Measurements from ENCODE around the gene ADAMTS17.

Gene ADAMTS17

DNA sequence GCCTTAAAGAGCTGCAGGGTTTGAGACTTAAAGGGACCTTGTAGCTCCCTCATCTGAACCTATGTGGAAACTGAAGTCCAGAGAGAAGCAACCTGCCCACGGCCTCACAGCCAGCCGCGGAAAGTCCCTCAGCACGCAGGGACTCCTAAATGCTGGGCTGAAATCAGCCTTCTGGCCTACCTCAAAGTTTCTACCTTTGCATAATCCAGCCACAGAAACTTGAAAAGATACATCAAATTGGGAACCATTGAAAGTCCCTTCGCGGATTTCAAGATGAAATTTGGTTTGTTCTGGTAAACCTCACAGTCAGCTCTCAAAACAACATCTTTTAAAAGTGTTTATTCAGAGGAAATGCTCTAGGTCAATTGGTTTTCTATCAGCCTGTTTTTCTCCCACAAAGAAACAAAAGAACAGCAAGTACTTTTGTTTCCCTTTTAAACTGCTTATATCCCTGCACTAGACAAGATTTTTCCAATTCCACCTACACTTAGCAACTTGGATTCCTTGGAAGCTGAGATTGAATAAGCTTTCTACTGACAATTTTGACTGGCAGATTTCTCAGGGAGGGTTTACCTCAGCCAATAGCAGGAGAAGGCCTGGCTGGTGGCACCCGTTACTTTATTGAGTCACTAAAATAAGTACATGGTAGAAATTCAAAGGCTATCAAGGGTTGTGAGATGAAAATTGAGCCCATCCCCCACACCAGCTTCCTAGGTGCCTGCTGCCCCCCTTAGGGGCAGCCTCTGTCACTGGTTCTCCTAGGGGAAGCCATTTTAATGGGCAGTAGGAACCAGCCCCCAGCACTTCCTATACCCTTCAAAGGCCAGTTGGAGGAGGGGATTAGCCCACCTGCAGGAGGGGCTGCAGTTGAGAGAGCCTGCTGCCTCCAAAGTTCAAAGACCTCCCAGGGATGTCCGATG lies 171.2 kb downstream of the ADAMTS17 start:
- DNase-seq (ENCODE audit: low read depth in 2 of 2) = peak; percentile 7 to 9

DNA sequence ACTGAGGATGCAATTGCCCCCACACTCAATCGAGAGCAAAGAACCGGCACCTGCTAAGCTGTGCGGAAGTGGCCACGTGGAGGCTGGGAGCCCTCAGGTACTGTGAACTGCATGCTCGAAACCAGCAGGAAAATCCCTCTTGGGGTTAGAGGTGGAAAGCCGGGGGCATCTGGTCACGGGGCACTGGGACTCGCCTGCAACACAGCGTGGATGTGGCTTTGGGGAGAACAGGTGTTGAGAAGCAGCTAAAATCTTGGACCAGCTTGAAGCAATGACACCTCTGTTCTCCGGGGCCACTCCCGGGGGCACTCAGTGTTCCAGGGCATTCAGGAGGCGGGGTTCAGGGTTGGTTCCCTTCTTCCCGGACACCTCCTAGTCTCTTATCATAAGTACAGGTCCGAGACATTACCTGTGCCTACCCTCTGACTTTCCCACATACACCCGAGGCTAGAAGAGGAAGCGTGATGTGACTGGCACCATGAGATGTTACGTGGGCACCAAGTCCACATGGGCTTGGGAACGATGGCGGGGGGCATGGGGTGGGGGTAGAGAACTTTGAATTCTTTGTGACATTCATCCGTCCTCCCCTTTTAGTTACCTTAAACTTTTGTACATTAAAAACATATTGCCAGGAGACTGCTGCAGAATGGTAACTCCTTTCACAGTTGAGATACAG lies 172.0 kb downstream of the ADAMTS17 start:
- no peak for DNase-seq (ENCODE audit: low read depth in 2 of 2)

- no peak for DNase-seq (ENCODE audit: low read depth in 2 of 2)
These were observed 173.0 kb downstream of the ADAMTS17 start for GRCh38 chr15:100168787-100169186.

DNA sequence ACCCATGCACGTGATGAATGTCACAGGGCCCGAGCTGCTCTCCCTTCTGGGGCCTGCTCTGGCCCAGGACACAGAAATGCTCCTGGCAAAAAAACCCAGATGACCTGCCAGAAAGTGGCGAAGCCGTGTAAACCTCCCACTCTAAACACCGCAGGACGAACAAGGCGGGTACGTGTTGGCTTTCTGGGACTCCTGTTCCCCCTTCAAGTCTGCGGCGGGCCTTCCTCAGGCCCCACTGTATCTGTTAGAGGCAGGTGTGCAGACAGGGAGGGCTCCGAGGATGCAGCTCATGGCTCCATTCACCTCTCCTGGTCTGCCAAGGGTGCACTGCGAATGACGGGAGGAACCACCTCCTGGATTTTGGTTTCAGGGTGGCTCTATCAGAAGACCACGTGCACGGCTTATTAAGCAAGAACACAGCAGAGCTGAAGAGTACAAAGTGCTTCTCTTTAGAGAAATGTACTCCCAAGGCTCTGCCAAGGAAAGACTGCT lies 173.8 kb downstream of the ADAMTS17 start:
- no peak for DNase-seq (ENCODE audit: low read depth in 2 of 2)

GRCh38 chr15:100166313-100166712 lies 175.5 kb downstream of the ADAMTS17 start:
- DNase-seq (ENCODE audit: low read depth in 2 of 2) = no peak

GRCh38 chr15:100163961-100164360 lies 177.8 kb downstream of the ADAMTS17 start:
- DNase-seq (ENCODE audit: low read depth in 2 of 2) = no peak

DNA sequence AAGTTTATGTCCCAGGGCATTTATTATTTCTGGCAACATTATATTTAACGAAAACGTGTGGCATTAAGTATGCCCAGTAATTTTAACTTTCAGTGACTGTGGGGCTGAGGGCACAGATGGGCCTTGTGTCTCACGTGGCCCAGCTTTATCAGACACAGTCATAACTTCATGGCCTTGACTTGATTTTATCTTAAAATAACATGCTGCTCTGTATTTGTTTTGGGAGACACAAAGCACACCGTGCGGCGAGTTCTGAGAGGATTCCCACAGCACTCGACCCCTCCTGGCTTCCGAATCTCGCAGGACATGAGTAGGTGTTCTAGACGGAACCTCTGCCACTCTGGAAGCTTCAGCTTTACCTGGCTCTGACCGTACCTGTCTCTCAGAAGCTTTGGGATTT lies 180.8 kb downstream of the ADAMTS17 start:
- no peak for DNase-seq (ENCODE audit: low read depth in 2 of 2)

GRCh38 chr15:100159436-100159835 lies 182.3 kb downstream of the ADAMTS17 start:
- no peak for DNase-seq (ENCODE audit: low read depth in 2 of 2)

GRCh38 chr15:100158356-100158755 lies 183.4 kb downstream of the ADAMTS17 start:
- DNase-seq (ENCODE audit: low read depth in 2 of 2) = no peak

DNA sequence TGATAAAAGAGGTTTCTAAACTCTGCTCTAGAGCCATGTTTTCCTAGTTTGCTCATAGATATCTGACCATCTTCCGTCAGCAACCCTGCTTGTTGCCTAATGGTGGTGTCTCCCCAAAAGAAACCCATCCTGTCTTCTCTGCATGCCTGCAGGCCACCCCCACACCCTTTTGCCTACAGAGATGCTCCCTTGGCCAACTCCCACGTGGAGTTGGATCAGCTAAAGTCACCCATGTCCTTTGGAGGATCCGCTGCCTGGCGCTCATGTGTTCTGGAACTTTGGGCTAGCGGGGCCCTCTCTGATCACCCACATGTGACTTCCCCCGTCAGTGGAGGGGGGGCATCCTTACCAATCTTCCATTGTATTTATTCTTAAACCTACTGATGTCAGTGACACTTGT lies 185.6 kb downstream of the ADAMTS17 start:
- no peak for DNase-seq (ENCODE audit: low read depth in 2 of 2)

GRCh38 chr15:100154338-100154737 lies 187.4 kb downstream of the ADAMTS17 start:
- no peak for DNase-seq (ENCODE audit: low read depth in 2 of 2)

DNA sequence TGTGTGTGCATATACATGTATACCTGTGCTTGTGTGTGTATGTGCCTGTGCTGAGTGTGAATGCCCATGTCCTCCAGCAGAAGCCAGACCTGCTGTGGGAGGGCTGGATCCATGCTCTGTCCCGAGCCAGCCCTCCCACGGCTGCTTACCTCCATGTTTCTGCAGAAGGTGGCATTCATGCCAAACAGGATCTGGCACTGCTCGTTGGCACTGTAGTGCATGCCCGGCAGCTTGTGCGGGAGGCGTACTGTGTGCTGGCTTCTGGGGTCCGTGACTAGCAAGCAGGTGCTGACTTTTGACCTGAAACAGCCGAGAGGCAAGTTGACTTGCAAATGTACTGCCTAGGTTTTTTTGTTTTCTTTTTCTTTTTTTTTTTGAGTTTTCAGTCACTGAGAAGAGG lies 189.3 kb downstream of the ADAMTS17 start:
- DNase-seq (ENCODE audit: low read depth in 2 of 2) = no peak

DNA sequence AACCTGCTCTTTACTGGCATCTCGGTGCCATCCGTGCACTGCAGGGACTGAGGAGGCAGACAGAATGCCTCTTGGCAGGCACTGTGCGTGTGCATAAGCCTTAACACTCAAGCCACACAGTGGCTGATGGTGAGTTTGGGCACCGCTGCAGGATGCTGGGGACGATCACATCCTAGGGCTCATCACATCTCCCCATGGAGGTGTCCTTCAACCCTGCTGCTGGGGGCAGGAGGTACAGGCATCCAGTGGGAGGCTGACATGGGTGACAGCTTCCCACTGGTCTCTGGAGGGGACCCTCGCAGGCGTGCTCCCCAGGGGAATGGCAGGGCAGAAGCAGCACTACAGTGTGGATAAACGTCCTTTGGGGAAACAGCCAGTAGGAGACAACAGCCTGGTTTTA lies 190.9 kb downstream of the ADAMTS17 start:
- no peak for DNase-seq (ENCODE audit: low read depth in 2 of 2)

GRCh38 chr15:100147828-100148227 lies 193.9 kb downstream of the ADAMTS17 start:
- no peak for DNase-seq (ENCODE audit: low read depth in 2 of 2)

- no peak for DNase-seq (ENCODE audit: low read depth in 2 of 2)
These were observed 198.4 kb downstream of the ADAMTS17 start for GRCh38 chr15:100143378-100143777.

DNA sequence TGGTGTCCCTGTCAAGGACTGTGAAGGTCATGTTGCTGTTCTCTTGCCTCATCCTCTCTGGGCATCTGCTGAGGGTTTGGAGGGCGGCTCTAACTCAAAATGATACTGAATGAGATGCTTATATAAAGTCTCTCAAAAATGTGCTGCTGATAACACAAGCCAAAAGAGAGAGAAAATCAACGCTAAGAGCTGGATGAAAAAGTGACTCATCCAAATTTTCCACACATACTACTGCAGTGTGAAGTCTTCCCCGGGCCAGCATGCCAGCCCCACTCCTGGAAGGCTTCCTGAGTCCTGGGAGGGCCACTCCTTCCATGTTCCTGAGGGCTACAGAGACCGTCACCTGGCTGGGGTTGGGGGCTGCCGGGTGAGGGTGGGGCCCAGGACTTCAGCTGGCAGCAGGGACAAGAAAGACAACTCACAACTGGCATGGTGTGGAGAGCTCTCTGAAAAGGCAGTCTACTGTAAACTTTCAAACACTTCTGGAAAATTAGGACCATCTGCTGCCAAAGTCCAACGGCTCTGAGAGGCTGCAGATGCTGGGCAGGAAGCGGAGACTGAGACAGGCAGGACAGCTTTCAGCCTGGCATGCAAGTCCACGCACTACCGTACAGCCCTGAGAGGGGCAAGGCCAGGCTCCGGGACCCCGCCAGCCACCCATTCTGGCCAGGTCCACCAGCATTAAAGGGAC lies 200.3 kb downstream of the ADAMTS17 start:
- no peak for DNase-seq (ENCODE audit: low read depth in 2 of 2)

DNA sequence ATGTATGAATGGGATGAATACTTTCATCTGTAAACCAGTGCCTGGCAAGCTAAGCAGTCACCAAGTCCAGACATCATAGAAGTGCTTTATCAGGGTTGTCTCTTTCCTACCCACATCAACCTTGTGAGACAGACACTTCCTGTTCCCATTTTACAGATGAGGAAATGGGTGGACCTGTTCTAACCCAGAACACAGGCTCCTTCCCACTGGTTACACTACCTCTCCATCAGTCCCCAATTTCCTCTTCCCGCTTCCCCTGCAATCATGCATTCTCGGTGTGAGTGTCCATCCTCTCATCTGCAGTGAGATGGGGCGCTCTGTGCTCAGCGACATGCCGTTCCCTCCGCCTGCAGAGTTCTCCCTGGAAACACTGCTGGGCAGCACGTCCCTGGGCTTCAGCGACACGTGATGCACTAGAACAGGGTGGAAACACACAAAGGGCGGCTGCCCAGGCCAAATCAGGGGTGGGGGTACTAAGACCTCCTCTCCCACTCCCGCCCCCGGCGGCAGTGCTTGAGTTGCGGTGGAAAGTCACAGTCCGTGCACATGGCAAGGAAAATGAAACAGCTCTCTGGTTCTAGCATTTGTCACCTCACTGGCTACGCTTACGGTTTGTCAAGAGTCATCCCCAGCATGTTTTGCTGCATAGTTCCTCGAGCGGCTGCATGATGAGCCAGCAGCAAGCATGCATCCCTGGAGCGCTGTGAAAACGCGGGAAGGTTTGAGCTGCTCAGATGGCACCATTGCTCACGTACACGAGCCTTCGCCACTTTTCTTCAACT lies 201.1 kb downstream of the ADAMTS17 start:
- no peak for DNase-seq (ENCODE audit: low read depth in 2 of 2)

- DNase-seq (ENCODE audit: low read depth in 2 of 2) = no peak
These were observed 207.2 kb downstream of the ADAMTS17 start for GRCh38 chr15:100134586-100134985.

GRCh38 chr15:100134089-100134583 lies 207.6 kb downstream of the ADAMTS17 start:
- no peak for DNase-seq (ENCODE audit: low read depth in 2 of 2)

GRCh38 chr15:100133001-100133400 lies 208.8 kb downstream of the ADAMTS17 start:
- DNase-seq (ENCODE audit: low read depth in 2 of 2) = no peak

DNA sequence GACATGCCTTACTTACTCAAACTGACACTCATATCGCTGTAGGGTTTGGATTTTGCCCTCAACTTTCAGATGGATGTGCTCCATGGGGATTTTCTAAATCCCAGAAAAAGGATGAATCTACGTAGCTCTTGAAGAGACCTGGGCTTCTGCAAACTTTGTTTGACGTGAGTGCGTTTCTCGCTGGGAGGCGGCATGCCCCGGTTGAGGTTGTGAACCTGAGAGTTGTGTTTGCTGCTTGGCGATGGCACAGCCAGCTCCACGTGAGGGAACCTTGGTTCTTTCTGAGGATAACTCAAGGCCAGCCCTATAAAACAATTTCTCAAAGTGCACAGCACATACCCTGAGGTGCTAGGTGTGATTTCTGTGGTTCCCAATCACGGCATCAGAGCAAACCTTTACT lies 209.5 kb downstream of the ADAMTS17 start:
- DNase-seq (ENCODE audit: low read depth in 2 of 2) = no peak
